CD4-positive, alpha-beta T cell treated with Interleukin-4 for 4 hours (primary cell): ENCODE results near the gene ZMYND11.
"Not testable (repeated sequence)": the region's sequence is repeated elsewhere in the genome, so short reads cannot be mapped to it uniquely, and the experiment has no call there.

ENCODE experiments used
- DNase-seq: peaks from one replicate; pipeline ENCODE4 v3.0.0-alpha.2; 2020

ZMYND11 gene

DNA sequence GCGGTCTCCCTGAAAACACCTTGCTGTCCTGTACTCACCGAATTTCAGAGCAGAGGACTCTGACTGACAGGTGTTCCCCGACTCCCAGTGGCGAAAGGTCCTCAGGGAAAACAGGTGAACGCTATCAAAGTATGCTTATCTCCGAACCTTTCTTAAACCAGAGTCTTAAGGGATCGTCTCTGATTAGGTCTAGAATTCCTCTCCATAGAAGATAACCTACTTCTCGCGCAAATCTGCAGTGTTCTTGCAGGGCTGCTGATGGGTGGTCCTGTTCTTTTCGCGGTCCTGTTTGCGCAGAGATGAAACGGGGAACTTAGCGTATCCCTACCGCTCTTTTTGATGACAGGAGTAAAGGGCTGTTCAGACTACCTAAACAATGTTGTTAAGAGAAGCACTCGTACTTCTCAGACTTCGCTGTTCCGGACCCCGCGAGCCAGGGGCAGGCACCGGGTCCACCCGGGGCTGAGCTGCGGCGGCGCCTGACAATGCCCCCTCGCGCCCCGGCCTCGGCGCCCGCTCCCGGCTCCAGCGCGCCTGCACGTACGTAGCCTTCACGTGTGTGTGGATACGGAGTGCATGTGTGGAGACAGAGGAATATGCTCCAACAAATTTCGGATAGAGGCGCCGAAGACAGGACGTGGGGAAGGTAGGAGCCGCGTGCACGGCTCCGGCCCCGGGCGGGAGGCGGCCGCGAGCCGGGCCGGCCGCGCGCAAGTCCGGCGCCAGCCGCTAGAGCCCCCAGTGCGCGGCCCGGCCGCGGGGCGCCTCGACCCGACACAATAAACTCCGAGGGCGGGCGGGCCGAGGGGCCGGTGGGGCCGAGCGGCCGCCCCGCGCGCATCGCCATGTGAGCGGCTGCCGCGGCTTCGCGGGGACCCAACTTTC lies 766 bp upstream of the ZMYND11 start:
- DNase-seq: peak; percentile 18

DNA sequence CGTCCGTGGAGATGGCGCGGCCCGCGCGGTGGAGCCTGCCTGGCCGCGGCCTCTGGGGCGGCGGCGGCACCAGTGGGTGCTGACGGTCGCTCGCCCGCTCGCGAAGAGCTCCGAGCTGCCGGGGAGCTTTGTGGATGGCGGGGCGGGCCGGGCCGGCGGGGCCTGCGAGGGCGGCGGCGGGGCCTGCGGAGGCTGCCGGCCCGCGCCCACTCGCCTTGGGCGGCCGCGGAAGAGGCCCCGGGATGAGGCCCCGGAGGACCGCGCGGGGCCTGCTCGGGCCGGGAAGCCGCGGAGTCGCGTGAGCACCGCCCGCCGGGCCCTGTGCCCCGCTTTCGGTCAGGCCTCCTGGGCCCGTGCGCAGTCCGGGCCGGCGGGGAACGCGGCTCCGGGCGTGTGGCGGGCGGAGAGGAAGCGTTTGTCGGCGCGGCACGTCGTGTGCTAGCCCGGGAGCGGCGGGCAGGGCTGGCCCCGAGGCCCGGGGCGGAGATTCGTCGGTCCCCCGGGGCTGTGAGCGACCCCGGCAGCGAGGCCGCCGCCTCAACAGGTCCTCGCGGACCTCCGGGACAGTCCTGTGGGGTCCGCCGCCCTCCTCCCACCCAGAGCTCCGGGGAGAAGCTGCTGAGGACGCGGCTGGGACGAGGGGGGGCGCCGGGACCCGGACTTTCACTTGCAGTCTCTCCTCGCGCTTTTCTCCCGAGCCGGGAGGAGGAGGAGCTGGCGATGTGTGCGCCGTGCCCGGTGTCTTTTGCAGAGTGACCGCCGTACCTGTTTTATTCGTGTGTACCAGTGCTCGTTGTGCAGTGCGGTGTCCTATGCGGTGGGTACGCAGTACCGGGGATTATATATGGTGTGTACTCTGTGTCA lies 578 bp downstream of the ZMYND11 start:
- peak; percentile 52 for DNase-seq

DNA sequence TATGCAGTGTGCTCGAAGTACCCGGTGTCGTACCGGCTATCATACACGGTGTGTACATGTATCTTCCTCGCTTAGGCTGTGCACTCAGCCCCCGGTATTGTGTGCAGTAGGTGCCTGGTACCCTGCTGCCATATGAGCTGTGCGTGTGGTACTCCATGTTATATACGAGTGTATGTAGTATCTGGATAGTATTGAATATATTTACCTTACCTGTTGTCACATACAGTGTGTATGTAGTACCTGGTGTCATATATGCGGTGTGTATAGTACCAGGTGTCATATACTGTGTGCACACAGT lies 1.2 kb downstream of the ZMYND11 start:
- DNase-seq: no peak

DNA sequence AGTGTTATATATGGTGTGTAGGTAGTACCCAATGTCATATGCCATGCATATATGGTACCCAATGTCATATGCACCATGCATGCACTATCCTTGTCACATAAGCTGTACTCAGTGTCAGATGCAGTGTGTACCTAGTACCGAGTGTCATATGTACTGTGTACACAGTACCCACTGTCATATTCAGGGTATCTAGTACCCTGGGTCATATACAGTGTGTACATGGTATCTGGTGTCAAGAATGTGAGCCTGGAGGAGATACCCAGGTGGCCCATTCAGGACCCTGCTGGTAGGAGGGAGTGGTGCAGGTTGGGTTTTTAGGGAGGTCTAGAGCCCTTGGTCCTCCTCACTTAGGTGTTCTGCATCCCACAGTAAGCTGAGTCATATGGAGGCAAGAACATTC lies 1.8 kb downstream of the ZMYND11 start:
- peak; percentile 45 for DNase-seq

DNA sequence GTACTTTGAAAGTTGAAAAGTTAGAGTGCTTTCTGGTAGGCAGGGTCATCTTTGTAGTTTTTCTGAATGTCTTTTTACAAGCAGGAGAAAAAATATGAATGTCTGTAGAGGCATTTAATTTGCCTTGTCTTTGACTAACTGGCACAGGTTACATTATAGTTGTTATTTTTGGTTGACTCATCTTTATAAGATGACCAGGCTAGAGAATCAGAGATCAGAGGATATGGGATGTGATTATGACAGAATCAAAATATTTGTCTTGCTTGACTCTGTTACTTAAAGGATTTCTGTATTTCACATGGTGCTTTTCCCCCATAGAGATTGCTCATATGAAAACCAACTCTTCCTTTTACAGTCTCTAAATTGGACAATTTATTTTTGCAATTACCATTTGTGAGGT lies 2.4 kb downstream of the ZMYND11 start:
- DNase-seq: no peak

DNA sequence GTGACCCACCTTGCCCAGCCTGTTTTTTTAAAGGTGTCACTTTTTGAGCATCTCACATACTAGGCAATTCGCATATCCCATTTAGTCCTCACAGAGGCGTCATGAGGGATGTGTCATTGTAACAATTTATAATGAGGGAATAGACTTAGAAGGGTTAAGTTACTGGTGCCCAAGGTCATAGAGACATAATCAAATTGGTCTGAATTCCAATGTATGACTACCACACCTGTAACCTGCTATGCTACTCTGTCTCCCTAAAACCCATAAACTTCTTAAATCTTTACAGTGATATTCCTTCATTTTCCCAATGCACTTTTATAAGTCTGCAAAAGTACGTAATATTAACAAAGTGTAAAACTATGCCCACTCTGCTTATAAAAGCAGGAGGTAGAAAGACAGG lies 7.1 kb downstream of the ZMYND11 start:
- DNase-seq: no peak

DNA sequence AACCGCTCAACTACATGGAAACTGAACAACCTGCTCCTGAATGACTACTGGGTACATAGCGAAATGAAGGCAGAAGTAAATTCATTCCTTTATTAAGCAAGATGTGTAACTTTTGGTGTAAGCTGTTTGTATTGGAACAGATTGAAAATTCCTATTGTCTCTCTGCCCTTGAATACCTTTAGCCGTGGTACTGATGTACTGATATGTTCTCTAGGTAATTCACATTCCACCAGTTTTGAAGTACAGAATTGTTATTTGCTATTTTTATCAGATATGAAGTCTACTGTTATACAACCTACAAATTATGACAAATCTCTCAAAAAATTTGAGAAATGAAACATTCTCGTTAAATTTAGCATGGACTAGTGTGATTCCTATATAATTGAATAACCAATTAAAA lies 17.7 kb downstream of the ZMYND11 start:
- DNase-seq: no peak

DNA sequence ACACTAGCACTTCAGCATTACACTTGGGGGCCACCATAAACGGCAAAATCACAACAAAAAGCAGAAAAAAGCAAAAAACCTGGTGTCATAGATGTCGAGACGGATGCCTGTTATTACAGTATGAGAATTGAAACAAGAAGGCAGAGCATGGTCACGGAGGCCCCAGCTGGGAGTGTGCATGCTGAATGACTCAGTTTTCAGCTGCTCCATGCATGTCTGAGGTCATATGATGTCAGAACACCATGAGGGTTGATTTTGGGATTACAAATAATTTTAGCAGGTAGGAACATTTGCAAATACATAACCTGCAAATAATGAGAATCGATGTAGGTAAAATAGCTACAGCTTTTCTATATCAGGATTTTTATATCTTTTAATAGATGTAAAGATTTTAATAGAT lies 19.1 kb downstream of the ZMYND11 start:
- DNase-seq: no peak

DNA sequence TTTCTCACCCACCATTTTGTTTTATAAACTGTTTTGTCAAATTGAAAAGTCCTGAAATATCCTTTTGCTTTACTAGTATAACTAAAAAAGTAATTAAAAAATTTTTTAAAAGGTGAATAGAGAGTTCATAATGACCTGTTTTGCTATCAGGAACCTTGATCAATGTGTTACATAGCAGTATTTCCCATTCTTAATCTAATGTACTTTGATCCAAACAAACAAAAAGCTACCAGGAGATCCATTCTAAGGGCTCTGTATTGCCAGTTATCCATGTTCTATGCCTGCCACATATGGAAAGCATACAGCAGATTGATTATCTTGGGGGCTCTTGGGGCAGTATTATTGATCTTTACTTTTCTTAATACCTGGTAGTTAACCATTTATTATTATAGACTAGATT lies 32.1 kb downstream of the ZMYND11 start:
- no peak for DNase-seq

DNA sequence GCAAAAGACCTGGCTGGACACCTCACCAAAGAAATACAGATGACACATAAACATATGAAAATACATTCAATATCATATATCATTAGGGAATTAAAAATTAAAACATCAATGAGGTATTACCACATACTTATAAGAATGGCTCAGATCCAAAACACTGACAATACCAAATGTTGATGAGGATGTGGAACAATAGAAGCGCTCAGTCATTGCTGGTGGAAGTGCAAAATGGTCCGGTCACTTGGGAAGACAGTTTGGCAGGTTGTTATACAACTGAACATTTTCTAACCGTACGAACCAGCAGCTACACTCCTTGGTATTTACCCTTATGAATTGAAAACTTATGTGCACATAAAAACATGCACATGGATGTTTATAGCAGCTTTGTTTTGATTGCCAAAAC lies 38.5 kb downstream of the ZMYND11 start:
- DNase-seq: no peak

DNA sequence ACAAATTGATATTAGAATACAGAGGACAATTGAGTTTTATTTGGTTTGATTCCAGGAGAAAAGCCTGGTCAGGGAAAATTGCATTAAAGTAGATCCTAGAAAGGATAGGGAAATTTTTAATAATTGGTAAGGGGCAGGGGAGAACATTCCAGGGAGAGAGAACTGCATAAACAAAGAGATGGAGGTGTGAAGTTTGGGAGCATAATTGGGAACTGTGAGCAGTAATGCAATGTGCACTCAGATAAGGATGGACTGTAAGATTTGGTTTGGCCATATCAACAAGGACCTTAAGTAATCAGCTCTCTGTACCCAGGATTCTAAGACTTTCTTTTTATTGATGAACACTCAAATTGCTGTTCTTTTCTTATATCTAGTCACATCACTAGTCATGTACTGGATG lies 41.4 kb downstream of the ZMYND11 start:
- DNase-seq: no peak

DNA sequence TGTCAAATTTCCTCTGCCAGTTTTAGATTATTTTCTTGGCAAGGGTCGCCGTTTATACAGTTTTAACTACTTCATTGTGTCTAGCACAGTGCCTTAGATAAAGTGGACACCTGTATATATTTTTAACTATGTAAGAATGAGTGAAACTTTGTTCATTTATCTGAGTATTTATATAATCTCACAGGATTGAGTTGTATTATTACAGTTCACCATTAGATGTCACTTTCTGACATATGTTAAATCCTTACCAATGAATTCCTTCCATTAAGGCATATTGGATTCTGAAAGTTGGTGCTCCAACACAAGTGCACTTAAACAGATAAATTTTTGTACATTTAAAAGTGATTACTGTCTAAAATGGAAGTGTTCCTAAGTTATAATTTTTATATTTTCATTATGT lies 43.0 kb downstream of the ZMYND11 start:
- peak; percentile 14 for DNase-seq

DNA sequence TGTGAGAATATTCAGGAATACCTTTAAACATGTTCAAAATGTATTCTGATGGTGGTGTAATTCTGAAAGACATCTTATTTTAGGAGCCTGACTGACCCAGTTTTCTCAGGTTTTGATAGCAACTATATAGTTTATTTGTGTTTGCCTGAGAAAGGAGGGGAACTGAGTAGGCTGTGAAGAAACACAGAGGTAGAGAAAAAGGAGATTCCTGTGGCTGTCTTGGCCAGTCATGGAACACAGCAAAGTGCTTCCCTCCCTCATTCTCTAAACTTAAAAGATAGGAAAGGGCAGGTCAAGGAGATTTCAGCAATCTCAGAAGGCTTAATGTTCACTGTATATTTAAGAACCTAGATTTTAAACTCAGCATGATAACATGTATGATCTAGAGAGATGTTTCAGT lies 43.5 kb downstream of the ZMYND11 start:
- no peak for DNase-seq

DNA sequence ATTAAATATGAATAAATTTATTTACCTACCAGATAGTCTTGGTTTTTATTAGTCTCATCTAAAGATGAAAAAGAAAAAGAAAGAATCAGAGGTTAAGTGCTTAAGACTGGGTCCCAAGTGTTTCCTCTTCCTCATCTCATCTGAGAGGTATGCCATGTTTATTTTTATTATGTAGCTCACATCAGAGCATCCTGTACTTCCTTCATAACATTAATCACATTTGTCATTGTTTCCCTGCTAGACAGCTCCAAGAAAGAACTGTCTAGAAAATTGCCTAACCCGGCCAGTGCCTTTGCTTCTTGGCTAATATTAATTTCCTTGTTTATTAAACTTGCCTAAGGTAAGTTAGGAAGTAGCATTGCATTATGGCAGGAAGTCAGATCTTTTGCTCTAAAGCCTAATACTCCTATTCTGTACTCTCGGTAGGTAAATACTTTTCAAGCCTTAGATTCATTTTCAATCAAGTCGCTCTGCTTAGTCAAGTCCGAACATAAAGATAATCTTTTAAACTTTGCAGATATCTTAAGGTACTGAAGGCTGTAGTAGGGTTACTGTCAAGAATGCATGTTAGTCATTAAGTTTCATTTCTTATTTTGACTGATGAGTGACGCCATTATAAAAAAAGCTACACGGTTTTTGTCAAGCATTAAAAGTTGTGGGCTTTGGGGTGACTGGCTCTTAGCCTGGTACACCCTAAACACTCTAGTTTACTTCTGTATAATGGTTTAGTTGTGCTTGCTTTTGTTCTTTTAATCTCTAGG lies 47.4 kb downstream of the ZMYND11 start:
- no peak for DNase-seq

DNA sequence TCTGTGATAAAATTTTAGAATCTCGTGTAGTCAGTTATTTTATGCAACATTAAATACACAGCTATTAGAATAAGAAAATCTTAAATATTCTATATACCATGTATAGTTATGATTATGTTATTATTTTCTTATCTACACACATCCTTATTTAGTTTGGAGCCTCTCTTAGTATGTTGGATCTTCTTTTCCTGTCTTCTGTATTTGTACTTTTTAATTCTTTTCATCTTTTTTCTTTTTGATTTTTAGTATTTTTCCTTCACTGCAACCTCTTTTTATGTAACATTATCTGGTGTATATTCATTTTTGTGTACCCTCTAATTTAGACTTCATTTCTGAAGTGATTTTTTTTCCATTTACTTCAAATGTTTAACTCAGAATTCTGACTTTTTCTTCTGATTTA lies 48.9 kb downstream of the ZMYND11 start:
- DNase-seq: no peak

DNA sequence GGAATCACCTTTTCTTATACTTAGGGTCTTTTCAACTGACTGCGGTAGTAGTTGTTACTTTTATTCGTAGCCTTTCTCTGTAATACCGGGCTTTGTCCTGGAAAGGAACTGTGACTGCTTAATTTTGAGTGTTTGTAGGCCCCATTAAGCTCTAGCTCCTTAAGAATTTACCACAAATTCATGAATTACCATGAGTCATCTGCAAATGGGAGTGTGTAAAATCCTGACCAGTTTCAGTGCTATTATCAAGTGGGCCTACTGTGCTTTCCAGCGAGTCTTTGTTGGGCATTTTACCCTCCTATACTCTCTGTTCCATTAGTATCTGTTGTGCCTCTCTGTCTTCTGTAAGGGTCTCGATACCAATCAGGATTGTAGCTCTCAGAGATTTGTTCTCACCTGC lies 49.7 kb downstream of the ZMYND11 start:
- no peak for DNase-seq

DNA sequence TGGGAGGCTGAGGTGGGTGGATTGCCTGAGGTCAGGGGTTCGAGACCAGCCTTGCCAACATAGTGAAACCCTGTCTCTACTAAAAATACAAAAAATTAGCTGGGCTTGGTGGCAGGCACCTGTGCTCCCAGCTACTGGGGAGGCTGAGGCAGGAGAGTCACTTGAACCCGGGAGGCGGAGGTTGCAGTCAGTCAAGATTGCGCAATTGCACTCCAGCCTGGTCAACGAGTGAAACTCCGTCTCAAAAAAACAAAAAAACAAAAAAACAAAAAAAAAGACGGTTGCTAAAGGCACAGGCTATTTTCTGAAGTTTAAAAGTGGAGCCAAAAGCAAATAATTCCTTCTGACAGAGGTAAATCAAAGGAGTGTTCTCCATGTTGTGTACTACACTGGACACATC lies 50.3 kb downstream of the ZMYND11 start:
- DNase-seq: not testable (repeated sequence)

DNA sequence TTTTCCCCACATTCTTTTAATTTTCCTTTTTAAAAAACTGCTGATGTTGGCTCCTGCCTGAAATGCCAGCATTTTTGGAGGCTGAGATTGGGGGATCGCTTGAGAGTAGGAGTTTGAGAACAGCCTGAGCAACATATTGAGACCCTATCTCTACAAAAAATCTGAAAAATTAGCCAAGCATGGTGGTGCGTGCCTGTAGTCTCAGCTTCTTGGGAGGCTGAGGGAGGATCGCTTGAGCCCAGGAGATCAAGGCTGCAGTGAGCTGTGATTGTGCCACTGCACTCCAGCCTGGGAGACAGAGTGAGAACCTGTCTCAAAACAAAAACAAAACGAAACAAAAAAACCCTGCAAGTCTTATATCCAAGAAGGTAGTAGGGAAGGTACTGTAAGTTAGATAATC lies 51.7 kb downstream of the ZMYND11 start:
- DNase-seq: no peak

DNA sequence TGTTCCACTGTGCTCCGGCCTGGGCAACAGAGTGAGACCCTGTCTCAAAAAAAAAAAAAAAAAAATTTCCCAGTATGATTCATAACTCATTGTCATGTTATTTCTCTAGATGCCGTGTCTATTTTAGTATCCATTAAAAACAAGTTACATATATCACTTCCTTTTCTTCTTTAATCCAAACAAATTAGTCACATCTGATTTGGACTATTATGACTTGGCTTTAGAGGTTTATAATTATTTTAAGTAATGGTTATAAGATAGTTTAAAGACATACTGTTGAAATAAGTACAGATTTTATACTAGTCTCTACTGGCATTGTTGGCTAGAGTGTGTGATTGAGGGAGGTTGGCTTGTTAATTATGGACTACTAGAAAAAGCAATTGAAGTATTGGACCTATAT lies 53.3 kb downstream of the ZMYND11 start:
- no peak for DNase-seq

DNA sequence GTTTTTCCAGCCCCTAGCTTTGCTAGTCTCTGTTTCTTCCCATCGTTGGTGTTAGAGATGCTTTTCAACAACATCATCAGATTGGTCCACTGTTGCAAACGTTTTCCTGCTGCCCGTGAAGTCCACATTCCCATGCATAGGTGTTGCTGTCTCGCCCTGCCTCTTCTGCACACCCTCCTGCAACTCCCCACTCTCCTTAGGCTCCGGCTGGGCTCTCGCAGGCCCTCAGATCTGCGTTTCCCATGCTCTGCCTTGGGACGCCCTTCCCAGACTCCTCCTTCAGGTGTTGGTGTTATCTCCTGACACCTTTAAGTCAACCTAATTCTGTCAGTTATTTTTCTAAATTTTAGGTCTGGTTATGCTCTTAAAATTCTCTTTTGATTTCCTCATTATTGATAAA lies 55.0 kb downstream of the ZMYND11 start:
- no peak for DNase-seq

DNA sequence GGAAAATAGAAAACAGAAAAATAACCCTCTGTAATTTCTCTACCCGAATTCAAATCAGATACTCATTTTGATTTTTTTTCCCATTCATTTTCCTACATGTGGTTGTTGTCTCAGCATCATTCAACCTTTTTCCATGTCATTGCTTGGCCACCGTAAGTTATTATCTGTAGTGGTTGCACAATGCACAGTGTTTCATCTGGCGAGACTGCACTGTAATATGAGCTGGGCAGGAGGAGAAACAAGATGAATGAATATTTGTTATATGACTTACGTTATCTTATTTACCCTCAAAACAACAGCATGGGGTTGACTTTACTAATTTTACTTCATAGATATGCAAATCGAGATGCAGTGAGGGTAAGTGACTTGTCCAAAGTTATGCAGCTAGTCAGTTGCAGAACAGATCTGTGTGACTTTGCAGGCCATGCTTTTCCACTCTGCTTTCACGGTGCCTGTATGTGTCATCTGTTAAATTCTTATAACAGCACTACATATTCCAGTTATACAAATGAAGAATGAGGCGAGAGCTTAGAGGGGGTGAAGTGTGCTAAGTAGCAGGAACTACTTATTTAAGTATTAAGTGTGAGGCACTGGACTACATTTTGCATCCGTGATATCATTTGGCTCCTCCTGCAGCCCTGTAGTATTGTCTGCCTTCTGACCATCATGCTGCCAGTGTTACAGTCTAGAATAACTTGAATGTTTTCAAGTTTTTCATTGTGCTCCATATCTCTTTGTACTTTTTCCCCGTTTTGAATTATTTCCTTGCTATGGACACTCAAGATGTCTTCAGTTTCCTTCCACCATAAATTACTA lies 56.7 kb downstream of the ZMYND11 start:
- no peak for DNase-seq

DNA sequence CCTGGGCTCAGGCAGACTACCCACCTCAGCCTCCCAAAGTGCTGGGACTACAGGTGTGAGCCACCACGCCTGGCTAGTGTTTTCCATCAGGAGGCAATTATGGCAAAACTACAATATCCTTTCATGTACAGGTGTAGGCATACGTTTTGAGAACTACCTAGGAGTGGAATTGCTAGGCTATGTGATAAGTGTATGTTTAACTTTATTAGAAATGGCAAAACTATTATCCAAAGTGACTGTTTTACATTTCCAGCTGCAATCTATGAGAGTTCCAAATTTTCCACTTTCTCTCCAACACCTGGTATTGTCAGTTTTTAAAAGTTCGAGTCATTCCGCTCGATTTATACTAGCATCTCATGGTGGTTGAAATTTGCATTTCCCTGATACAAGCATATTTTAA lies 59.0 kb downstream of the ZMYND11 start:
- no peak for DNase-seq

DNA sequence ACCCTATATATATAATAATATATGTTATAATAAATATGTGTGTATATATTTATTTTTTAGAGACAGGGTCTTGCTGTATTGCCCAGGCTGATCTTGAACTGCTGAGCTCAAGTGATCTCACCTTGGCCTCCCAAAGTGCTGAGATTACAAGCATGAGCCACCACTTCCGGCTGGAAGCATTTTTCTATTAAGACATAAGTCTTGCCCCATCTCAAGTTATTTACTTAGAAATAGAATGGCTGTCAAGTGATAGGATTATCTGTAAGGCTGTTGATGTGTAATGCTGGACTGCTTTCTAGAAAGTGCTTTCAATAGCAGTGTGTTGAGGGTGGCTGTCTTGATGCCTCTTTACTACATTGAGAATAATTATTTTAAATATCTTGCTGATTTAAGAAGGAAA lies 65.2 kb downstream of the ZMYND11 start:
- no peak for DNase-seq
